GM12873 (cell line): ENCODE measurements around the gene C8B.

Experiments
- TF ChIP-seq, protein P1 (sequence below): IDR thresholded peaks from 2 replicates; pipeline ENCODE4 v1.5.1; 2012; ENCODE audit warnings: low read depth, mild to moderate bottlenecking, moderate library complexity, low read length, control low read depth; ENCODE audit not compliant: insufficient read depth; ENCODE audit errors: missing control alignments

C8B gene

DNA sequence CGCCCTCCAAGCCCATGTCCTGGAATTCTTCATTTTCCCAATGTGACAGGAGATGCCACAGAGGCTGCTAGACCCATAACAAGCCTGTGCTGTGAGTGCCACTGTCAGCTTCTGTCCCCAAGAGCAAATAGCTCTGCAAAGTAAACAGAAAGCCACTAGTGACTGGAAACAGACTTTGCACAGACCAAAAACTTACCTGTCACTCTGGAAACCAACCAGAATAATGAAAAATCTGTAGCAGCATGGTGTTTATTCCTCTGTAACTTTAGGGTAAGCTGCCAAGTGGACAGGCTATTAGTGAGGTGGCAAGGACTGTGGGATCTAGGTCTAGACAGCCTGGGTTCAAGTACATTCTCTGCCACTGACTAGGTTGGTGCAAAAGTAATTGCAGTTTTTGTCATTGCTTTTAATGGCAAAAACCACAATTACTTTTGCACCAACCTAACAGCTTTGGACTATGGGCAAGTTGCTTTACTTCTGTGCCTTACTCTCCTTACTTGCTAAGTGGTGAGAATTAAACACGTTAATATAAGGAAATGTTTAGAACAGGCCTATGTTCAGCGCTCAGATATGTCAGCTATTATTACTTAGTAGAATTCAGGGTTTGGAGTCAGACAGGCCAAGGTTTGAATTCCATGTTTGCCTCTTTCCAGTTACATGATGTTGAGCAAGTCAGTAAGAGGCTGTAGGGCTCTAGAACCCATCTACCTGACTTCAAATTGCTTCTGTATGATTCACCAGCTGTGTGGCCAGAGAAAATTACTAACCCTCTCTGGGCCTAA lies at the start of gene C8B:
Gene C8B (minus strand): TSS at position 100 of the 782 bp plus-strand sequence. CDS start 67 bp downstream, at position 33.
- TF ChIP-seq, protein P1, sequence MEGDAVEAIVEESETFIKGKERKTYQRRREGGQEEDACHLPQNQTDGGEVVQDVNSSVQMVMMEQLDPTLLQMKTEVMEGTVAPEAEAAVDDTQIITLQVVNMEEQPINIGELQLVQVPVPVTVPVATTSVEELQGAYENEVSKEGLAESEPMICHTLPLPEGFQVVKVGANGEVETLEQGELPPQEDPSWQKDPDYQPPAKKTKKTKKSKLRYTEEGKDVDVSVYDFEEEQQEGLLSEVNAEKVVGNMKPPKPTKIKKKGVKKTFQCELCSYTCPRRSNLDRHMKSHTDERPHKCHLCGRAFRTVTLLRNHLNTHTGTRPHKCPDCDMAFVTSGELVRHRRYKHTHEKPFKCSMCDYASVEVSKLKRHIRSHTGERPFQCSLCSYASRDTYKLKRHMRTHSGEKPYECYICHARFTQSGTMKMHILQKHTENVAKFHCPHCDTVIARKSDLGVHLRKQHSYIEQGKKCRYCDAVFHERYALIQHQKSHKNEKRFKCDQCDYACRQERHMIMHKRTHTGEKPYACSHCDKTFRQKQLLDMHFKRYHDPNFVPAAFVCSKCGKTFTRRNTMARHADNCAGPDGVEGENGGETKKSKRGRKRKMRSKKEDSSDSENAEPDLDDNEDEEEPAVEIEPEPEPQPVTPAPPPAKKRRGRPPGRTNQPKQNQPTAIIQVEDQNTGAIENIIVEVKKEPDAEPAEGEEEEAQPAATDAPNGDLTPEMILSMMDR = no peak

DNA sequence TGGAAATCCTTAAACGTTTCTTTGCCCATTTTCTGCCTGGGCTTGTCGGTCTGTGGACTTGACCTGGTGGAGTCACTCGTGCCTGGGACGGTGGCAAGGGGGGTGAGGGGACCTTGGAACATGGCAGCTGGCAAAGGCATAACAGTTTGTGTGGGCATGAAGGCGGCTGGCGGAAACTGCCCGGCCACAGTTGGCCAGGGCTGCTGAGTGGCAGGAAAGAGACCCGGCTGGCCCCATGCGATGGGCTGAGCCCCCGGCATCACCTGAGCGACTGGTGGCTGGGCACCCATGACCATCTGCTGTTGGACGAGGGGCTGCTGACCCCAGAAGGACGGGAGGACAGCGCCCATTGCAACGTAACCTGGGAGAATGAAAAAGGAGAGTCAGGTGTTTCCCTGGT lies 49.3 kb upstream of the C8B start:
- TF ChIP-seq, protein P1 = no peak

DNA sequence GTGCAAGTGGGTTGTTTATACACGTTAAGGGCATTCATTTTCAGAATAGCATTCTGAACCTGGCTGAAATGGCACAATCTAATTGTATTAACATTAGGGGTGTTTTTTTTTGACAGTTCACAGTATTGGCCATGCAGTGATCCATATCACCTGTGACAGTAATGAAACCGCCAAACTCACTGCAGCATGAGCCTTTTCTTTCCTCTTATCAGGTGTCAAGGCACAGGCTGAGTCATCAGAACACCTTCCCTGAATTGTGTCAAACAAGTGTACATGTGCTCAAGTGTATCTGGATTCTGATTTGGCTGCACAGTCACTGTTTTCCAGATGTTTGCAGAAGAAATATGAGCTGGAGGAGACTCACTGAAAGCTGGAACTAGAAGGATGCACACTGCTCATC lies 47.7 kb upstream of the C8B start:
- TF ChIP-seq, protein P1 = no peak

DNA sequence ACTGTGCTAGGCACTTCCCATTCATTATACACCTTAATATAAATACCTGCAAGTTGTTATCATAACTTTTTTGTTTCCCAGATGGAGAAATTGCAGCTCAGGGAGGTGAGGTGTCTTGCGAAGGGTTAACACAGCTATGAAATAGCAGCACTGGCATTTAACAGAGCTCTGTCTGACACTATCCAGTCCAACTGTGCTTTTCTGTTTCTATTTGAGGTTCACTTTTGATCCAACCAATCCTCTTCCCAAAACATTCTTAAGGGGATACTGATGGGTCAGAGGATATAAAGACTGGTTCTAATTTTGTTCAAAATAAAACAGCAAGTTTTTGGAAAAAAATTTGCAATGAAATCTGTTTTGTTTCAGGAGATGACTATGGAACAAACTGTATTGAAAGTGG lies 46.5 kb upstream of the C8B start:
- TF ChIP-seq, protein P1 = no peak

DNA sequence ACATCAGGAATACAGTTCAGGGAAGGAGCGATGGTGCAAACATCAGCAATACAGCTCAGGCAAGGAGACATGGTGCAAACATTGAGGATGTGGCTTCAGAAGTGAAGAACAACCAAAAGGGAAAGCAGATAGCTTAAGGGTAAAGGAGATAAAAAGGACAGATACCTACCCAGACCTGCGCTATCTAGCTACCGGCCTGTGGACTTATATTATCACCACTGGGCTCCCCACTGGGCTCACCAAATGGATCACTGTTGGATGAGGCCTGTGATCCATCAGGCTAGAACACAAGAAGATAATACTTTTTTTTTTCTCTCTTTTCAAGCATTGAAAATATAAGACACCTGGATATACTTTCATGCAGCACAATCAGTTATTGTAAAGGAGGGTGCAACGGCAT lies 44.7 kb upstream of the C8B start:
- TF ChIP-seq, protein P1 = no peak

- TF ChIP-seq, protein P1 = no peak
These were observed 42.1 kb upstream of the C8B start for GRCh38 chr1:57007948-57008347.

DNA sequence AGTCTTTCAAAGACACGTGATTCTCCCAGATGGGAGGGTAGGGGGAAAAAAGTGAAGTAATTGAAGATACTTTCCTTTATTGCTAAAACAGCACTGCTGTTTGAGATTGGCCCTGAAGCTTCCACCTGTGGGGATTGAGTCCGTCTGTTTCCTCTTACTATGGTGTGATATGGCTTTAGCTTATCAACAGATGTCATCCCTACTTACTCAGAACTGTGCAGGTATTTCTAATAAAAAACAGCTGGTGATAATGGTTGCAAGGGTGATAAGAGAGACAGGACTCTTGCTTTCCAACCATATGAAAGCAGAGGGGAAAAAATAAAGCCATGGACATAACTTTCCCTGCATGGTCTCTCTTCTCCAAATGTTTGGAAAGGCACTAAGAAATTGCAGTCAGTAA lies 41.7 kb upstream of the C8B start:
- TF ChIP-seq, protein P1 = no peak
